GM12891 (cell line): ENCODE measurements around the gene CLCF1.

Experiments used
- PAX5 ChIP-seq: IDR thresholded peaks from 2 replicates; pipeline ENCODE4 v1.6.1; 2011; ENCODE audit warnings: low read length, moderate library complexity, mild to moderate bottlenecking; ENCODE audit not compliant: insufficient read depth, severe bottlenecking
- POLR2A ChIP-seq: IDR thresholded peaks from 2 replicates; pipeline ENCODE4 v1.6.1; 2011; ENCODE audit warnings: low read depth, low read length, control low read depth
- POLR2AphosphoS5 ChIP-seq: IDR thresholded peaks from 2 replicates; pipeline ENCODE4 v1.6.1; 2011; ENCODE audit warnings: low read depth, low read length, control low read depth
- TAF1 ChIP-seq: IDR thresholded peaks from 2 replicates; pipeline ENCODE4 v1.6.1; 2011; ENCODE audit warnings: low read depth, low read length, control low read depth

DNA sequence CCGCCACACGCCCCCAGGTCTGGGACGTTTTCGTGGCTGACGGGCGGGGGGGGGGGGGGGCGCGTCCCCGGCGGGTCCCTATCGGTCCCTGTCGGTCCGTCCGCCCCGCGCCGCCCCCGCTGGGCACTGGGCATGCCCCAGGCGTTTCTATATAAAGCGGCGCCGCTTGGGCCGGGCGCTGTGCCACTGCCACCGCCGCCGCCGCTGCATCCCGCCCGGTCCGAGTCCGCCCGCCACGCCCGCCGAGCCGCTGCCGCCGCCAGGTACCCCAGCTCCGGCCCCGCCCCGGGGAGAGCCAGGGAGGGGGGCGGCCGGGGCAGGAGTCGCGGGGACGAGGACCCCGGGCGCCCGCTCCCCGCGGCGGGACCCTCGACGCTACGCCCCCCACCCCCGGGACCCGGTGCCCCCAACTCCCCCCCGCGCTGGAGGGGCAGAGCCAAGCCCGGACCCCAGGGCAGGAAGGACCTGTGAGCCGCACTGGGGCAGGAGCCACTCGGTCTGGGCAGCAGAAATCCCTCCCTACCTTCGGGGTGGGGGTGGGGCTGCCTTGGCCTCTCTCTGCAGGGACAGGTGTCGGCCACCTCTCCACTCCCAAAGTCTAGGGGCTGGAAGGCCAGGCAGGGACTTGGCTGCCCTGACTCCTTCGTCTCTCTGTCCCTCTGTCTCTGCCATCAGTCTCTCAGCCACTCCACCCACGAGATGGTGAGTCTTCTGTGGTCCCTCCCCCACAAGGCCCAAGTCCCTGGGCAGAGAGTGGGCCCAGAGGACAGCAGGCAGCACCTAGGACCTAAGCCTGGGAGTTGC, 42.3 kb upstream of the CLCF1 start, which contains the start of gene CARNS1:
- no peak for TF ChIP-seq POLR2A
- no peak for TF ChIP-seq TAF1
- TF ChIP-seq POLR2AphosphoS5, result no peak
- no peak for TF ChIP-seq PAX5
